Coronary artery (tissue), 2 donors: ENCODE measurements around the gene HEATR5A.

Experiments used
- DNase-seq: peaks from one replicate; pipeline ENCODE4 v3.0.0-alpha.2; 2017; ENCODE audit warnings: low spot score
- H3K27ac ChIP-seq, 2 donors: fragments of 200-600 bp; sonication (generic); one replicate each; pipeline ENCODE4 v1.5.1; 2016 to 2019
- H3K4me3 ChIP-seq: fragments of 200-600 bp; sonication (generic); 2 replicates; pipeline ENCODE4 v1.5.1; 2016; ENCODE audit warnings: mild to moderate bottlenecking, moderate library complexity
- CTCF ChIP-seq: fragments of 200-600 bp; sonication (generic); IDR thresholded peaks from one replicate; pipeline ENCODE4 v1.5.1; 2019; ENCODE audit warnings: antibody characterized with exemption

The HEATR5A gene

DNA sequence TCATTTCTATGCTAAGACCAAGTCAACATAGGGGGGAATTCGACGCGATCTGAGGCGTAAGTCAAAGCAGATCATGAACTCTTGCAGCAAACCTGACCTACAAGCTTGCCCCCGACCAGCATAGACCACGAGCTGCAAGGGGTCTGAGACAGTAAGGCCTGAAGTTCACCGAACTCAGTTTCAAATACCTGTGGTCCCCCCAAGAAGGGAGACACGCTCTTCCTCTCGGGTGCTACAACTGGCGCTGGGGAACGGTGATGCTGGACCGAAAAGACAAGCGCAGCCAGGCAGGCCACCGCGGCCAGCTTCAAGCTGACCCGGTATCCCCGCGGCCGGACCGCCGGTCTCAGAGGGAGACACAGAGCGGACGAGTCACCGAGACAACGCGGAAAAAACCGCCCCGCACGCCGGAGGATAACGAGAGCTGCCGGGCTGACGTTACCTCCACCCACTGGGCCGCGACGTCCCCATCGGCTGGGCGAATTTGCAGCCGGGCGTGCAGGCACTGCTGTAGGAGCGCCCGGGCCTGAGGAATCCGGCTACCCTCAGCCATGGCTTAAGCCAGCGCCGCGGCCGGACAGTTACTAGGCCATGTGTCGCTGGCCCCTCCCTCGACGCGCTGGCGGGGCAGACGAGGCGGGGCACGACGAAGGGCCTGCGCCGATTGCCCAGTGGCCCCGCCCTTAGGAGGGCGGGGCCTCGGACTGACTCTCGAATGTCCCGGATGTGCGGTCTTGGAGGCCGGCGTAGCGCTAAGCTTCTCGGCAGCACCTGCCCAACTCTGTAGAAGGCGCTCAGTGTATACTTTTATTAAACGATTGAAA lies 36.7 kb upstream of the HEATR5A start, which contains the start of gene DTD2:
TSS of gene DTD2 (minus strand) at position 666 of the 824 bp plus-strand sequence. CDS start at position 553, 113 bp downstream.
- no peak for TF ChIP-seq CTCF
- DNase-seq = peak; percentile 94
- Histone ChIP-seq H3K27ac (peak within 1 kb of the TSS; percentile 79 to 92), H3K4me3 (peak within 1 kb of the TSS; percentile 80)

GRCh38 chr14:31449971-31450610 lies 29.7 kb upstream of the HEATR5A start:
- TF ChIP-seq CTCF = peak; percentile 68
- no peak overlapping the region for H3K4me3 ChIP-seq
- peak overlapping the region in 1 of 2 donors; percentile 11 for H3K27ac ChIP-seq
- DNase-seq = no peak

DNA sequence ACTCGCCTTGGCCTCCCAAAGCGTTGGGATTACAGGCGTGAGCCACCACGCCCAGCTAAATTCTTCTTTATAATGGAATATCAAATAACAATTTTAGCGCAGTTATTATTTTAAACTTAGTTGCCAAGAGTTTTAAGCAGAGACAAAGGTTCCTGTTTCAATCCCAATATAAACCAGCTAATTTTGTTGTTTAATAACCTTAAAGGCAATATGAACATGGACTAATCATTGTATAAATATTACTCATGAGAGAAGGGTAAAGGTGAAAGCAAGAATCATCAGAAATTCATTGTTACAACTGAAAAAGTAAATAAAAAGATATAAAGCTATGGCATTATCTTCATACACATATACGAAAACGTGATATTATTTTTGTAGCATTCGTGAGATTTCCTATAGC lies 28.8 kb upstream of the HEATR5A start:
- Histone ChIP-seq H3K27ac (no peak overlapping the region), H3K4me3 (no peak overlapping the region)
- no peak for DNase-seq
- no peak for TF ChIP-seq CTCF

GRCh38 chr14:31445703-31446102 lies 25.4 kb upstream of the HEATR5A start:
- Histone ChIP-seq H3K4me3 (no peak overlapping the region), H3K27ac (no peak overlapping the region)
- TF ChIP-seq CTCF = no peak
- no peak for DNase-seq

DNA sequence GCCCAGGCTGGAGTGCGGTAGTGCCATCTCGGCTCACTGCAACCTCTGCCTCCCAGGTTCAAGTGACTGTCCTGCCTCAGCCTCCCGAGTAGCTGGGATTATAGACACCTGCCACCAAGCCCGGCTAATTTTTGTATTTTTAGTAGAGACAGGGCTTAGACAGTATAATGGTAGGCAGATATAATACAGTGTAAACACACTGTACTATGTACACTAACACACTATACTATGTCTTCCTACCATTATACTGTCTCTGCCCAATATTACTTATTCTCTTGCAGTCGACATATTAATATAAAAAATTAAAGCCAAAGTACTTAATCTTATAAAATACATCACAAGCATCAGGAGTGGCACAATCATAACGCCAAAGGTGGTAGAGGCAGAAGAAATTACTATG lies 21.9 kb upstream of the HEATR5A start:
- Histone ChIP-seq H3K27ac (peak overlapping the region; percentile 55 to 76), H3K4me3 (no peak overlapping the region)
- DNase-seq = no peak
- TF ChIP-seq CTCF = no peak

DNA sequence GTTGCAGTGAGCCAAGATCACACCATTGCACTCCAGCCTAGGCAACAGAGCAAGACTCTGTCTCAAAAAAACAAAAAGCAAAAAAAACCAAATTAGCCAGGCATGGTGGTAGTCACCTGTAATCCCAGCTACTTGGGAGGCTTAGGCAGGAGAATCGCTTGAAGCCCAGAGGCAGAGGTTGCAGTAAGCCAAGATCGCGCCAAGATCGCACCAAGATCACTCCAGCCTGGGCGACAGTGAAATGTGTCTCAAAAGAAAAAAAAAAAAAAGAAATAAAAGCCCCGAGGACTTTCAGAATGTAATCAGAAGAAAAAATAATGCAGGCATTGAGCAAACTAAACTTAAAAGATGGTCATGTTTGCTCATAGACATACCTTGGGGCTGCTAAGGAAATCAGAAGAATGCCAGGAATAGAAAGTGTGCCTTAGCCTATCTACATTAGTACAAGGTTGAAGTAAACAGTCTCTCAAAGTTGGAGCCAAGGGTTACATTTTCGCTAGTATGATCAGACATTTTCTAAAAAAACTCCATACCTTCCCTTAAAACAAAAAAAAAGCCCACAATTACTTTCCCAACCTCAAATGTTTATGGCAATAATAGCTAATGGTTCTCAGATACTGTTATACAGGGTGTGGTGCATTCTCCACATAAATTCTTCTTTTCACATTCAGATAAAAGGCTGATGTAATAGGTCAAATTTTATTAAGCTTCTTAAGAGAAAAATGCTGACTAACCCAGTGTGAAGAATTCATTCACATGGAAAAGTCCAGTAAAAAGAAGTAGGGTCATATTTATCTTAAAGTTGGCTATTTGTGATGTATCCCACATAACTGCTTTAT lies 21.1 kb upstream of the HEATR5A start:
- peak overlapping the region; percentile 55 to 76 for H3K27ac ChIP-seq
- no peak for DNase-seq

More for the DNA sequence above, 21.1 kb upstream of the HEATR5A start:
- TF ChIP-seq CTCF = no peak
- H3K4me3 ChIP-seq = no peak overlapping the region
